ENCODE data around the gene IGSF3.

DNA sequence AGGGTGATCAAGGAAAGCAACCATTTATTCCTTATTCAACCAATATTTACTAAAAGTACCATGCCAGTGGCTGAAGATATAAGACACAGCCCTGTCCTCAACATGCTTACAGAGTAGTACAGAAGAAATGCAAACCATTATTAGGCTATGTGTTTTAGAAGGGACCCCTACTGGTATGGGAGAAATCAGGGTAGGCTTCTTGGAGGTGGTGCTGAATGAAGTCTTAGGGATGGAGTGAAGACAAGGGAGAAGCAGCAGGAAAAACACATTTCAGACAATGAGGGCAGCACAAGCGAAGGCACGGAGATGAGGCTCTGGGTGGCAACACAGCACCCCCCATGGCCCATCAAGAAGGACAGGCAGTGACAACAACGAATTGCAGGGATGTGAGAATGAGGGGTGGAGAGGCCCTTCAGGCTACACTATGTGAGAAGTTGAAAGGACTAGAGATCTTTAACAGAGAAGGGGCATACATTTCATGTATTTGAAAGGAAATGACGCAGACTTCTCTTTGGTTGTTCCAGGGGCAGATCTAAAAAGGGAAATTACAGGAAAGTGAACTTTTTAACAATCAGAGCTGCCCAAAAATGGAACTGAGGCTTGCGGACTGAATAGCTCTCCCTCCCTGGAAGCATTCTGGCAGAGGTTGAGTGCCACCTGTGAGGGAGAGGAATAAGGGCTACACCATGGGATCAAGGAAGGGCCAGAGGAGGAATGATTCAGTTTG lies 79.9 kb downstream of the IGSF3 start:
- TF ChIP-seq, protein P1, sequence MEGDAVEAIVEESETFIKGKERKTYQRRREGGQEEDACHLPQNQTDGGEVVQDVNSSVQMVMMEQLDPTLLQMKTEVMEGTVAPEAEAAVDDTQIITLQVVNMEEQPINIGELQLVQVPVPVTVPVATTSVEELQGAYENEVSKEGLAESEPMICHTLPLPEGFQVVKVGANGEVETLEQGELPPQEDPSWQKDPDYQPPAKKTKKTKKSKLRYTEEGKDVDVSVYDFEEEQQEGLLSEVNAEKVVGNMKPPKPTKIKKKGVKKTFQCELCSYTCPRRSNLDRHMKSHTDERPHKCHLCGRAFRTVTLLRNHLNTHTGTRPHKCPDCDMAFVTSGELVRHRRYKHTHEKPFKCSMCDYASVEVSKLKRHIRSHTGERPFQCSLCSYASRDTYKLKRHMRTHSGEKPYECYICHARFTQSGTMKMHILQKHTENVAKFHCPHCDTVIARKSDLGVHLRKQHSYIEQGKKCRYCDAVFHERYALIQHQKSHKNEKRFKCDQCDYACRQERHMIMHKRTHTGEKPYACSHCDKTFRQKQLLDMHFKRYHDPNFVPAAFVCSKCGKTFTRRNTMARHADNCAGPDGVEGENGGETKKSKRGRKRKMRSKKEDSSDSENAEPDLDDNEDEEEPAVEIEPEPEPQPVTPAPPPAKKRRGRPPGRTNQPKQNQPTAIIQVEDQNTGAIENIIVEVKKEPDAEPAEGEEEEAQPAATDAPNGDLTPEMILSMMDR (IDR thresholded peaks at IDR 0.05), result no peak
- TF ChIP-seq POLR2A (IDR thresholded peaks at IDR 0.05), result no peak
